GF-D8 (cell line): ENCODE measurements around the gene UPF2.
"Not testable (repeated sequence)": the region's sequence is repeated elsewhere in the genome, so short reads cannot be mapped to it uniquely, and the experiment has no call there.

Experiments used
- DNase-seq: peaks from one replicate; lab custom pipeline; 2025; lab: John Stamatoyannopoulos, UW

Gene UPF2

GRCh38 chr10:12042409-12042796 lies 206 bp downstream of the UPF2 start:
- no peak for DNase-seq

DNA sequence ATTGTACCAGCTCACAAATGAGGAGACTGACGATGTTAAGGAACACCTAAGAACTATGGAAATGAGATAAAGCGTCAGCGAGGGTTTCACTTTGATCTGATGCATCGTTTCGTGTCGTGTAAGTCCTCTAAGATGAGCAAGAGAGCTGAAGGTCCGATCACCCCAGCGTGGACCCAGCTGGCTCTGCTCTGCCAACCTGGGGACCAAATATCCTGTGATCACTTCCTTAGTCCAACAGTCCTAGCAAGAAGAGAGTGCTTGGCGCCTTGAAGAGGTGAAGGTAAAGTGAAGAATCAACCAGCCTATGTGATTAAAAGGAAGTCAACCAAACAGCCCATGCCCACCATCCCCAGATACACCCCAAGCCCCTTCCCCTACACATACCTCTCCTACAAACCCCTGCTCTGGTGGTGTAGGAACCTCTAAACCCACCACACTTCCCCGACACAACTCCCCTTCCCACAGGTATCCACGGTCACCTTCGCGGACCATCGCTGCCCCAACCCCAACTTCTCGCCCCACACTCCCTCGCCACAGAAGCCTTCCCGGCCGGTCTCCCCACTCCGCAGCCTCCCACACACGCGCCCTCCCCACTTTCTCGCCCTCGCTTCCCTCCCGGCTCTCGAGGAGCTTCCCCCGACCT lies 722 bp downstream of the UPF2 start:
- DNase-seq = no peak

GRCh38 chr10:12036073-12036655 lies 6.4 kb downstream of the UPF2 start:
- DNase-seq = no peak

GRCh38 chr10:12031404-12031803 lies 11.2 kb downstream of the UPF2 start:
- no peak for DNase-seq

DNA sequence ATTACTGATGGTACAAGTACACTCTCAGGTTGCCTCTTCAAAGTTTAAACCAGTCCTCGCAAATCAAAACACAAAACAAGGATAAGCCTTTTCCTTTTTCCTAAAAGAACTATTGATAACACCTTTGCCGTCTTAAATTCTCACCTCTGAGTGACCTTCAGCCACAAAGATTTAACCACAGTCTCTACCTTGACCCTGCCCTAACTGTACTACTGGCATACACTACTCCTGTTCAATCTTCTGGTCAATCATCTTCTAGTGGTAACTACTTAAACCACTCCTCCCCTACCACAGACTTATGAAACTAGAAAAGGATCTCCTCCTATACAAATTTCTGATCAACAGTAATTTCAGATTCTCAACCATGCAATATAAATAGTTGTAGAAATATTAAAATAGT lies 15.1 kb downstream of the UPF2 start:
- no peak for DNase-seq

DNA sequence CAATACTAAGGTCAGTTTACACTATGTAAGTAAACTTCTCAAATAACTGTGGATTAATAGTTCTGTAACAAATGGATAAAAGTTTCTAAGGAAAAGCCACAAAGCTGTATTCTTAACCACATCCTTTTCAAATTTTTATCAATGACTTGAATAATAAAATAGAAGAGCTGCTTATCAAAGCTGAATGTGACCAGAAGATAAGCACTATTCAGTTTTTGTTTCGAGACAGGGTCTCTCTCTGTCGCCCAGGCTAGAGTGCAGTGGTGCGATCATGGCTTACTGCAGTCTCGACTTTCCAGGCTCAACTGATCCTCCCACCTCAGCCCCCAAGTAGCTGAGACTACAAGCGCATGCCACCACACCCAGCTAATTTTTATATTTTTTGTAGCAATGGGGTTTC lies 17.0 kb downstream of the UPF2 start:
- no peak for DNase-seq

GRCh38 chr10:12022580-12023257 lies 19.9 kb downstream of the UPF2 start:
- no peak for DNase-seq

DNA sequence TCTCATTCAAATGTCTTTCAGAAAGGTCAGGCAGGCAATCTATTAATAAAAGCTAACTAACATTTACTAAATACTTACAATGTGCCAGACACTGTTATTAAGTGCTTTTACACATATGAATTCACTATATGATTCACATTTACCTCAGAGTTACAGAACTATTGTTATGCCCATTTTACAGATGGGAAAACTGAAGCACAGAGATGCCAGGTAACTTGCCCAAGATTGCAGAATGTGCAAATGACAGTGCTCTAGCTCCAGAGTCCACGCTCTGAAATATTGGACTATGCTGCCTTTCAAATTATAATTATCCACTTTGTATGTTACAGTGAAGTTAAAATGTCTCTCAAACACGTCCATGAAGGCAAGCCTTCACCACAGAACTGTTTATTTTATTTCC lies 22.0 kb downstream of the UPF2 start:
- DNase-seq = no peak

GRCh38 chr10:12019283-12019971 lies 23.2 kb downstream of the UPF2 start:
- no peak for DNase-seq

DNA sequence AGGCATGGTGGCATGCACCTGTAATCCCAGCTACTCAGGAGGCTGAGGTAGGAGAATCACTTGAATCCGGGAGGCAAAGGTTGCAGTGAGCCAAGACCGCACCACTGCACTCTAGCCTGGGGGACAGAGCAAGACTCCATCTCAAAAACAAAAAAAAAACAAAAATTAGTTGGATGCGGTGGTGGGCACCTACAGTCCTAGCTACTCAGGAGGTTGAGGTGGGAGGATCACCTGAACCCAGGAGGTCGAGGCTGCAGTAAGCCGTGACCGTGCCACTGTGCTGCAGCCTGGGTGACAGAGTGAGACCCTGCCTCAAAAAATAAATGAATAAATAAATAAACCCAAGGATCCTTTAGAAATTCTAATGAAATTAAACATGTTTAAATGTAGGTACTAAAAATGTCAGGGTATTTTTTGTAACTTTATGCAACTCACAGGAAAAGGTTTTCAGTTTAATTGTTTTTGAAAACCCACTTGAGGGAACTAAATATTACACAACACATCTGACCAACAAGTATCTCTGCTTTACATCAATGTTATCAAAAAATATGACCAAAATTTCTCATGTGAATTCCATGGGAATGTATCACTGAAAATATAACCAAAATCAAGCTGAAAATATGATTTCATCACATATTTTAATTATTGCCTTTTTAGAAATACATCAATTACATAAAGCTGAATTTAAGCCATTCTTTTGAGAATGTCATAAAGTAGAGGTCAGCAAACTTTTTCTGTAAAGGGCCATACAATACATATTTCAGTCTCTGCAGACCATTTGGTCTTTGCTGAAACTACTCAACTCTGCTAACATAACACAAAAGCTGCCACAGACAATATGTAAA lies 23.9 kb downstream of the UPF2 start:
- peak; percentile 25 for DNase-seq

DNA sequence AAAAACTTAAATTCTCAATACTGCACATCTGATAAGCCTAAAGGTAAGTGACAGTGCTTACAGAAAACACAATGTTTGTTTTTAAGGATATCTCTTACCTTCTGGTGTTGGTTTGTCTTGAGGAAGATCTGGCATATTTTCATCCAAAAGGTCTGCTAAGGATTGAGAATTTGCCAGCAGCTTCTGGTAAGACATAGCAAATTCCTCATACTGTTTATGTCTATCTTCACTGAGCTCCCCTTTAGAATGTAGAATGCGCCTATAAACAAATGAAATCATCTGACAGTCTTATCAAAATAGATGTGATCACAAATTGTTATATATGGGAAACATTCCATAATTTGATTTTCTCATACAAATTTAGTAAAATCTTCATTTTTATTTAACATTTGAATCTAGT lies 28.7 kb downstream of the UPF2 start:
- DNase-seq = no peak

GRCh38 chr10:12013391-12013790 lies 29.2 kb downstream of the UPF2 start:
- DNase-seq = not testable (repeated sequence)

DNA sequence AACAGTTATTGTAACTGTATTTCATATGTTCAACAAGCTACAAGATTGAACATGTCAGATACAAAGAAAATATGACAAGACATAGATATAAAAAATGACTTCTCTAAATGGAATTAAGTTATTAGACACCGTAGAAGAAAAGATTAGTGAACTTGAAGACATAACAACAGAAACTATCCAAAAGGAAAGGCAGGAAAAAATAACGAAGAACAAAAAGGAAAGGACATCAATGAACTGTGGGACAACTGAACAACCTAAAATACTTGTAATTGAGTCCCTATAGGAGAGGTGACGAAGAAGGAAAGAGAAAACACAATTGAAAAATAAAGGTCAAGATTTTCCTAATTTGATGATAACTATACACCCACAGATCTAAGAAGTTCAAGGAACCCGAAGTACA lies 32.3 kb downstream of the UPF2 start:
- DNase-seq = no peak

DNA sequence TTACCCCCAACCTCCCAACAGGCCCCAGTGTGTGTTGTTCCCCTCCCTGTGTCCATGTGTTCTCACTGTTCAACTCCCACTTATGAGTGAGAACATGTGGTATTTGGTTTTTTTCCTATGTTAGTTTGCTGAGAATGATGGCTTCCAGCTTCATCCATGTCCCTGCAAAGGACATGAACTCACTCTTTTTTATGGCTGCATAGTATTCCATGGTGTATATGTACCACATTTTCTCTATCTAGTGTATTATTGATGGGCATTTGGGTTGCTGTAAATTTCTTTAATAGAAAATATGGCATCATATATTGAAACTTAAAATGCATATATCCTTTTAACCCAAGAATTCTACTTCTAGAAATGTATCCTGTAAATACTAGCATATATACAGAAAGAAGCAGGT lies 33.8 kb downstream of the UPF2 start:
- not testable (repeated sequence) for DNase-seq

DNA sequence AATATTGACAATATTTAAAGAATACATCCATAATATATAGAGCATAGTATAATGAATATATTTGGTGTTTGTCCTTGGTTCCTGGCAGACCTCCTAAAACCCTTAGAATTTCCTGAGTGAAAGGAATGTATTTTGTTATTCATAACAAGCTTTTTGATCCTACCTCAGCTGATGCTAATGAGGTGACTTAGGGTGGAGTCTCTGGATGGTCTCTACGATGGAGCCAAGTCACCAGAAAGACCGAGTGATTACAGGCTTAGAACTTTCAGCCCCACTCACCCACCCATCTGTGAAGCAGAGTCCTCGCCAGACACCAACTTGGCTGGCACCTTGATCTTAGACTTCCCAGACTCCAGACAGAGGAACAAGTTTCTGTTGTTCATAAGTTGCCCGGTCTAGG lies 35.9 kb downstream of the UPF2 start:
- DNase-seq = no peak

DNA sequence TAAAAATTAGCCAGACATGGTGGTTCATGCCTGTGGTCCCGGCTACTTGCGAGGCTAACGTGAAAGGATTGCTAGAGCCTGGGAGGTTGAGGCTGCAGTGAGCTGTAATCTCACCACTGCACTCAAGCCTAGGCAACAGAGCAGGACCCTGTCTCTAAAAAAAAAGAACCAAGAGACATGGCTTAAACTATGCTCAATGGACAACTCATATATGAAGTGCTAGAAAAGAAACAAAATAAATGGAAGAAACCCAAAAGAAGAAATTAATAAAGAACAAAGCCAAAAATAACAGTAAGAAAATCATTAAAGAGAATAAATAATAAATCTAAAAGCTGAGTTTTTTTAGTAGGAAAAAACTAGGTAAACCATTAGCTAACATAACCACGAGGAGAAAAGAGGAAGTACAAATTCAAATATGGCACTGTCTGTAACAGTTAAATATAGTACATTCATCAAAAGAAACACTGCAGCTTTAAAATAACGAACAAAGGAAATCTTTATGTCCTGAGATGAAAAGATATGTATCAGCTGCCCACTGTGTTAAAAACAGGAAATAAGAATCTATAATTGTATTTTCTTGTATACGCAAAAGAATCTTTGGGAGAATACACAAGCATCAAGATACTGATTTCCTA lies 48.7 kb downstream of the UPF2 start:
- peak; percentile 40 for DNase-seq

- DNase-seq = no peak
These were observed 53.7 kb downstream of the UPF2 start for GRCh38 chr10:11988924-11989323.

GRCh38 chr10:11986593-11987216 lies 55.9 kb downstream of the UPF2 start:
- DNase-seq = peak; percentile 24

DNA sequence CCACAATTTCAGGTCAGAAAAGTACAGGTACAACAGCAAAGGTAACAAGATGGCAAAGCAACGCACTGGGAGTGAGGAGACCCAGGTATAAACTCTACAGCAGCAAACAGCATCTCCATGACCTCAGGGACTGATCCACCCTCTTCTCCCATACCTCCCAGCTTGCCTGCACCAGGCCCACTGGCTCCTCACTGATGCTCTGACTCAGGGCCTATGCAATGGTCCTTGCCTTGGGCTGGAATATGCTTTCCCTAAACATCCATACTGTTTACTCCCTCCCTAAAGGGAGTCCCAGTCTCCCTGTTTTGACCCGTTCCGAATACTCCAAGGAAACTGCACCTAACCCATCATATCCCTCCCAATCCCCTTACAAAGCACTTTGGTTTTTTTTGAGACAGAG lies 60.4 kb downstream of the UPF2 start:
- no peak for DNase-seq

DNA sequence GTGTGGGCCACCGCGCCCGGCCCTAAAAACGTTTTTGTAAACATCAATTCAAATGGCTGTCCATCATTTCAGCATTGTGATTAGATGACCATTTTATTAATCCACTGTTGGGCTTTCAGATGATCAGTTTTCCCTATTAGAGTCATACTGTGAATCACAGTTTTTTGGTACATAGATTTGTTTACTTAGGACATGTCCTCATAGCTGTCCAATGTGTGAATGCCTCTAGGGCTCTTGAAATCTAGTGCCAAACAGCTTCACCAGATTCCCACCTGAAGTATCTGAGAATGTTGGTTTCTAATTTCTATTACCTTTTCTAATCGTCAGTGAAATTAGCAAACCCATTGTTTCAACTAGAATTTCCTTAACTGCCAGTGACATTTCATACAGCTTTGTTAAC lies 66.8 kb downstream of the UPF2 start:
- no peak for DNase-seq

GRCh38 chr10:11972523-11972922 lies 70.1 kb downstream of the UPF2 start:
- not testable (repeated sequence) for DNase-seq
